GM18498 (cell line): Measurements from ENCODE around the gene SLC30A7.
A peak's percentile ranks its signal among the peaks of the same experiment; 100 is the strongest.

Experiments used
- ATAC-seq: cut with Tn5 transposase; IDR thresholded peaks from one replicate; pipeline ENCODE4 v1.9.1; 2021; ENCODE audit warnings: mild to moderate bottlenecking, moderate library complexity; ENCODE audit not compliant: unreplicated experiment

SLC30A7 gene

DNA sequence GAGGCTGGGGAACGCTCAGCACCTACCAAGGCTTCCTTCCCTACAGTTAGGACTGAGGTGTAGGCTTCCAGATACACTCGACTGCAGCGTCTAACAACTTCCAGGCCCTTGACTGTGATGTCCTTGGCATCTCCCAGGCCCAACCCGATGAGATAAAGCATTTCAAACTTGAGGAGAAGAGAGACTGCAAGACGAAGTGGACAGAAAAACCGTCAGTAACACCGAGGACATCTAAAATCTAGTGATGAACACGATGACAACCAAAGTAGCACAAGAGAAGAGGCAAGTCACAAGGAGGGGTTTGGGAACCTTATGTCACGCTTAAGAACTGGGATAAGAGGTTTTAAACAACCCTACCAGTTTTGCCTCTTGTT, 129.4 kb downstream of the SLC30A7 start:
- ATAC-seq, result peak; percentile 29

DNA sequence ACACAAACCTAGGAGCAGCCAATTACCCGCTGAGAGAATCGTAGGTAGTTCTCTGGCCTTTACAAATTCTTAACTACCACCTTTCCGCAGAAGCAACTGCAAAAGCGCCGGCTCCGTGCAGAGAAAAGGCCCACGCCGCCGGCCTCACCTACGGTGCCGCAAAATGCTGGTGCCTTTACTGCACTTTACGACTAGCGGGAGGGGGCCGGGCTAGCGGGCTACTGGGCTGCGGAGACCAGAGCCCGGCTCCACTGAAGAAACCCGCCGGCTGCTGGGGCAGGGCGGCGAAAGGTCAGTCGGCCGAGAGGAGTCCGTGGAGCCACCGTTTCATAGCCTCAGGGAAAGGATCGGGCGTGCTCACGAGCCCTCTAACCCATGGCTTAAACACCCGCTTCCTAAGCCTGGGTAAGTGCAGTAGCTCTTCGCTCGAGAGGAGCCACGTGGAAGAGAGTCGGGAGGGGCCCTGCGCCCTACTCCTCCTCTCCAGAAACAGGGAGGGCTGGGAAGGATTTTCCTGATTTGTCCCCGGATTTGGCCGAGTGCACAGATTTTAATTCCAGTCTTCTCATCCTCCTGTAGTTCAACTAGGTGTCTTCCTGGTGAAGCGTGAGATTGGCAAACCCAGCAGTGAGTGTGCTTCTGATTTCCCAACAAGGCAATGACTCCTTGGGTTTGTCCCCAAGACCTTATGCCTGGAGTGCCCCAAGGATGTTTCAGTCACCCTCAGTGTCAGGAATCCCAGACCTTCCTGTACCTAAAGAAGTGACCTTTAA, 130.0 kb downstream of the SLC30A7 start, which contains the start of gene DPH5:
DPH5 (minus strand) TSS at position 128 of the 773 bp plus-strand sequence. CDS start 341 bp downstream, outside the sequence.
- peak; percentile 86 for ATAC-seq

DNA sequence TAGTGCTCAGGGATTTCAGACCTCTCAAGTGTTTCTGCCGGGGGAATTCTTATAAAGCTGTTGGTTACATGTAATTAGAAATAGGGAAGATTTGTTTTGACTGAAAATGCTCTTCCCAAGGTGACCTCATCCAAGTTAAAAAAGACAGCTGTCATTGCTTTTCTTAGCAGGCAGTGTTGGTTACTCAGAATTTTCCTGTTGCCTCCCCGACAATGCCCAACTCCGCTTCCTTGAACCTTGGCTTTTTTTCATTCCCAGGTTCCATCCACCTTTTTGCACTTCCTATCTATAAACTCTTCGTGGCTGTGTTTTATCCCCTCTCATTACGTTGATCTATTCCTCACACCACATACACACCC, 130.5 kb downstream of the SLC30A7 start:
- no peak for ATAC-seq

DNA sequence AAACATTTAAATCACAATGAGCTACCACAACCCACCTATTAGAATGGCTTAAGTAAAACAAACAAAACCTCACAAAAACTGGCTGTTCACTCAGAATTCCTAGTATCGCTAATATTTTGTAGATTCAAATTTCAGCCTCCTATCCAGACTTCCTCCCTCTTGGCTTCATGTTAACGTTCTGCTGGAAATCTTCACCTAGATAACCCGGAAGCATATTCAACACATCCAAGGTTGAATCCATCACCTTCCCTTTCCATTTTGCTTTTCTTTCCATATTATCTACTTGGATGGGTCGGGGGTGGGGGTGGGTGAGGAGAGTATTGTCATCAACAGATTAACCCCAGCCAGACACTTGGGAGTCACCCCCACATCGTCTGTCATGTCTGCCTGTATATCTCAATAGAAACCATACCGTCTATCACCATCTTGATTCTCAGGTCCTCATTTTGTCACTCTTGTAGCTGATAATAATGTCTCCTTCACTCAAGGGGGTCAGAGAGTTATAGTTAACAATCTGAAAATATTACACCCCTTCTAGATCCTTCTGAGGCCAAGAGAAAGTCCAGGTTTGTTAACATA, 131.4 kb downstream of the SLC30A7 start:
- no peak for ATAC-seq

DNA sequence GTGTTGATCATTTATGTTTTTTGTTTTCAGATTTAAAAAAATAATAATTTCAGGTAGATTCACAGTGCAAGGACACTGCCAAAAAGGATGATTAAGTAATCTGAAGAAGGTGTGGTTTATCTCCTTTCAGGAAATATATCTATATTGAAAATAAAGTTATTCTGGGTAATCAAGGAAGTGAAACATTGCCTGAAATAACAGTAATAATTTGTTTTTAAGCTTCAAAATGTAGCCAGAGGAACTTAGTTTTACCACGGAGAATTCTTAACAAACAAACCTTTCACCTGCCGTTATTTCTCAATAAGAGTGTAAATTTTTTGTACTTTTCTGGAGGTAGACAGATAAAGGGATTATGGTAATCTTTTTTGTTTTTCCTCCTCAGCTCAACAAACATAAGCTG, 132.6 kb downstream of the SLC30A7 start:
- no peak for ATAC-seq

DNA sequence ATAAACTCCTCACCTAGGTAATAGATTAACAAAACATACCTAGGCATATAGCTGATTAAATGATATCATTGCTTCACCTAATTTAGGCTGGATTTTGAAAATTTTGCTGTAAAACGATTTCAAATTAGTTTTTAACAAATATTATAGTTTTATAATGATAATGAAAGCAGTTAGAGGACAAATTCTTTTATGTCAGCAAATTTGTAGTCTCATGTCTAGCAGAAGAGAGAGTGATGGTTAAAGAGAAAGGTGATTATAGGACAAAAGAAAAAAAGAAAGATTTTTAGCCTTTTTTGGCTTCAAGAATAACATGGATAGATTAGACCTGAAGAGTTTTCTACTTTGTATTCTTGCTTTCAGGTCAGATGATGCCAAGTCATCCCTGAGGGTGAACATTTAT, 133.3 kb downstream of the SLC30A7 start:
- ATAC-seq, result no peak

DNA sequence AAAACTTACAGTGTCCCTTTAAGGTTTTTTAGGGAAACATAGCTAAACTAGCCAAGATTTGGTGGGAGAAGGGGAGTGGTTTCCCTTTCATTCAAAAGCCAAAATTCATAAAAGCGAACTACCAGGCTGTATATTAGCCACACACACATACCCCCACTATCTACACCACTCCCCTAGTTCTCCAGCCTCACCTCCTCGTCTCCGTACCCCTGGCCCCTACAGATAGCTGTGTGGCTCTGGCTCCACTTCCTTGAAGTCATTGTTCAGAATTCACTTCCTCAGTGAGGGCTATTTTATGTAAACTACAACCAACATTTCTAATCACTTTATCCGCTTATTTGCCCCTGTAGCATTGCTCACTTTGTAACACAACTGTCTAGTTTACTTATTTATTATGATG, 135.0 kb downstream of the SLC30A7 start:
- ATAC-seq, result no peak
